K562 (cell line): Measurements from ENCODE around the gene UMAD1. TPM values are rescaled to one million over a fixed set of nuclear protein-coding genes. Genes with fewer than 3 reads are reported as not detected.

Experiments used
- ARID3B ChIP-seq: fragments of 250-450 bp; sonication (Bioruptor Pico); IDR thresholded peaks from 2 replicates; pipeline ENCODE4 v1.4.0; 2020; ENCODE audit warnings: borderline replicate concordance
- NKRF ChIP-seq: fragments of 450-650 bp; IDR thresholded peaks from 2 replicates; pipeline ENCODE4 v1.6.1; 2016; ENCODE audit warnings: borderline replicate concordance
- RAD21 ChIP-seq, 2 experiments: fragments of 250-450 bp in 1 of 2; fragments of 450-650 bp in 1 of 2; sonication (Bioruptor Pico) in 1 of 2; formaldehyde crosslinking in 1 of 2; IDR thresholded peaks in 1 of 2; conservative IDR thresholded peaks in 1 of 2; 2 replicates each; pipeline versions ENCODE4 v1.4.0 to v1.8.0; 2020 to 2022; ENCODE audit warnings: mild to moderate bottlenecking in 2 of 2, moderate library complexity in 1 of 2
- RNF219 ChIP-seq: fragments of 250-450 bp; sonication (Bioruptor Pico); IDR thresholded peaks from 2 replicates; pipeline ENCODE4 v1.5.0; 2022; ENCODE audit warnings: mild to moderate bottlenecking
- ZNF253 ChIP-seq: fragments of 250-450 bp; sonication (Bioruptor Pico); conservative IDR thresholded peaks from 2 replicates; pipeline ENCODE4 v1.6.1; 2021; ENCODE audit warnings: mild to moderate bottlenecking
- ZNF407 ChIP-seq: fragments of 450-650 bp; IDR thresholded peaks from 2 replicates; pipeline ENCODE4 v1.6.1; 2016; ENCODE audit warnings: low read depth
- polyA plus RNA-seq, 8 experiments: library from polyadenylated mRNA; depleted of rRNA in 4 of 8; stranded (reverse) in 5 of 8; unstranded in 3 of 8; fragments of >200 nt; fragmentation: Nextera tagmentation in 2 of 8; fragmentation: Illumina TruSeq in 1 of 8; extraction: Ambion mirVana in 2 of 8; extraction: Trizol in 1 of 8; gene quantifications; 2 replicates each; pipeline versions ENCODE4 v1.2.1 to v1.2.3, GENCODE V29; 2011 to 2014; ENCODE audit warnings: inconsistent platforms in 1 of 8, missing spikeins in 1 of 8
- total RNA-seq, 7 experiments: library from RNA; depleted of rRNA in 6 of 7; stranded (reverse); fragments of >200 nt in 6 of 7; fragmentation: Illumina TruSeq in 2 of 7; extraction: Trizol in 2 of 7; gene quantifications; 2 replicates each; pipeline versions ENCODE4 v1.2.1 to v1.2.3, GENCODE V29; 2011 to 2021; ENCODE audit warnings: low replicate concordance in 1 of 7
- TF ChIP-seq, protein P1 (sequence below): fragments of 450-650 bp; IDR thresholded peaks from 2 replicates; pipeline ENCODE4 v1.7.0; 2016; ENCODE audit warnings: borderline replicate concordance

Gene UMAD1
- total and polyA plus RNA-seq, 9 of the 15 experiments (the other 6 are each of a cell fraction or from before 2014, with no cell fraction given) = 9.0 to 26.7 (median 13.3) TPM

- TF ChIP-seq ZNF407 (no peak), RNF219 (CRISPR knock-in tag) (no peak), ZNF253 (CRISPR knock-in tag) (no peak), RAD21 (CRISPR knock-in tag; conservative IDR thresholded peaks at IDR 0.05 in 1 of 2, IDR thresholded peaks at IDR 0.05 in 1 of 2) (0 out of 4 replicates have a peak, but pooled peaks of 1 of the 2 experiments have one; percentile 16), NKRF (peak; percentile 93), ARID3B (CRISPR knock-in tag) (no peak)
- TF ChIP-seq, protein P1, sequence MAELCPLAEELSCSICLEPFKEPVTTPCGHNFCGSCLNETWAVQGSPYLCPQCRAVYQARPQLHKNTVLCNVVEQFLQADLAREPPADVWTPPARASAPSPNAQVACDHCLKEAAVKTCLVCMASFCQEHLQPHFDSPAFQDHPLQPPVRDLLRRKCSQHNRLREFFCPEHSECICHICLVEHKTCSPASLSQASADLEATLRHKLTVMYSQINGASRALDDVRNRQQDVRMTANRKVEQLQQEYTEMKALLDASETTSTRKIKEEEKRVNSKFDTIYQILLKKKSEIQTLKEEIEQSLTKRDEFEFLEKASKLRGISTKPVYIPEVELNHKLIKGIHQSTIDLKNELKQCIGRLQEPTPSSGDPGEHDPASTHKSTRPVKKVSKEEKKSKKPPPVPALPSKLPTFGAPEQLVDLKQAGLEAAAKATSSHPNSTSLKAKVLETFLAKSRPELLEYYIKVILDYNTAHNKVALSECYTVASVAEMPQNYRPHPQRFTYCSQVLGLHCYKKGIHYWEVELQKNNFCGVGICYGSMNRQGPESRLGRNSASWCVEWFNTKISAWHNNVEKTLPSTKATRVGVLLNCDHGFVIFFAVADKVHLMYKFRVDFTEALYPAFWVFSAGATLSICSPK = no peak
These were observed at the start of gene UMAD1 (continued) for GRCh38 chr7:7640221-7641128.
